Measurements from ENCODE around the gene SNCB.

The SNCB gene

DNA sequence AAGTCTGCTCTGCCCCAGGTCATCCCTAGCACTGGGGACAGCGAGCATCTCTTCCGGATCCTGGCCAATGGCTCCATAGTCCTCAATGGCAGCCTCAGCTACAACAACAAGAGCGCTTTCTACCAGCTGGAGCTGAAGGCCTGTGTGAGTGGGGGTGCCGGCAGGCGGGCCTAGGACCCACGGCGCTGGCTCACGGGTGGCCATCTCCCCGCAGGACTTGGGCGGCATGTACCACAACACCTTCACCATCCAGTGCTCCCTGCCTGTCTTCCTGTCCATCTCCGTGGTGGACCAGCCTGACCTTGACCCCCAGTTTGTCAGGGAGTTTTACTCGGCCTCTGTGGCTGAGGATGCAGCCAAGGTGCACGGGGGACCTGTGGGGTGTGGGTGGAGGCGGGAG is 55.3 kb downstream of the SNCB start:
- Histone ChIP-seq H3K27ac (no peak overlapping the region), H3K27me3 (replicated peaks) (no peaks in the 10 kb centered on the region), H3K36me3 (replicated peaks) (no peaks in the 10 kb centered on the region), H3K4me3 (ENCODE audit: low read depth, low read length) (no peak overlapping the region)
- TF ChIP-seq, protein P1, sequence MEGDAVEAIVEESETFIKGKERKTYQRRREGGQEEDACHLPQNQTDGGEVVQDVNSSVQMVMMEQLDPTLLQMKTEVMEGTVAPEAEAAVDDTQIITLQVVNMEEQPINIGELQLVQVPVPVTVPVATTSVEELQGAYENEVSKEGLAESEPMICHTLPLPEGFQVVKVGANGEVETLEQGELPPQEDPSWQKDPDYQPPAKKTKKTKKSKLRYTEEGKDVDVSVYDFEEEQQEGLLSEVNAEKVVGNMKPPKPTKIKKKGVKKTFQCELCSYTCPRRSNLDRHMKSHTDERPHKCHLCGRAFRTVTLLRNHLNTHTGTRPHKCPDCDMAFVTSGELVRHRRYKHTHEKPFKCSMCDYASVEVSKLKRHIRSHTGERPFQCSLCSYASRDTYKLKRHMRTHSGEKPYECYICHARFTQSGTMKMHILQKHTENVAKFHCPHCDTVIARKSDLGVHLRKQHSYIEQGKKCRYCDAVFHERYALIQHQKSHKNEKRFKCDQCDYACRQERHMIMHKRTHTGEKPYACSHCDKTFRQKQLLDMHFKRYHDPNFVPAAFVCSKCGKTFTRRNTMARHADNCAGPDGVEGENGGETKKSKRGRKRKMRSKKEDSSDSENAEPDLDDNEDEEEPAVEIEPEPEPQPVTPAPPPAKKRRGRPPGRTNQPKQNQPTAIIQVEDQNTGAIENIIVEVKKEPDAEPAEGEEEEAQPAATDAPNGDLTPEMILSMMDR (IDR thresholded peaks at IDR 0.05; ENCODE audit: low read depth, low read length, missing control alignments), result no peak
- in situ Hi-C loops (cut with HindIII; ENCODE audit: low pct_ligation_motif_present, low sequenced_read_pairs), result no loop called here
- DNase-seq, result no peak

DNA sequence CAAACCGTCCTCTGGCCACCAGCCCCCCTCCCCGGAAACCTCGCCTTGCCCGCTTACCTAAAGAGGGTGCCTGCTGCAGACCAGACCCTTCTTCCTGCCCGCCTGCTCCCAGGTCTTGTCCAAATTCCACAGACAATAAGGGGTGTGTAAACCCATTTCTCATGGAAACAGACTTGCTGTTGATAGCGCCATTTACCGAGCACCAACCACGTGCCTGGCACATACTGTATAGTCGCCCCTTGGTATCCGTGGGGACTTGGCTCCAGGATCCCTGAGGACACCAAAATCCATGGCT is 56.1 kb downstream of the SNCB start:
- in situ Hi-C loops (cut with HindIII; ENCODE audit: low pct_ligation_motif_present, low sequenced_read_pairs), result no loop called here
- H3K36me3 ChIP-seq (replicated peaks), result no peaks in the 10 kb centered on the region
- H3K27ac ChIP-seq, result no peak overlapping the region
- TF ChIP-seq, protein P1 (IDR thresholded peaks at IDR 0.05; ENCODE audit: low read depth, low read length, missing control alignments), result no peak
- no peak overlapping the region for H3K4me3 ChIP-seq (ENCODE audit: low read depth, low read length)
- no peaks in the 10 kb centered on the region for H3K27me3 ChIP-seq (replicated peaks)
- DNase-seq, result no peak

- no peak overlapping the region for H3K27ac ChIP-seq
- TF ChIP-seq, protein P1 (IDR thresholded peaks at IDR 0.05; ENCODE audit: low read depth, low read length, missing control alignments), result peak; percentile 89
- no peaks in the 10 kb centered on the region for H3K36me3 ChIP-seq (replicated peaks)
- H3K27me3 ChIP-seq (replicated peaks), result no peaks in the 10 kb centered on the region
- in situ Hi-C loops (cut with HindIII; ENCODE audit: low pct_ligation_motif_present, low sequenced_read_pairs), result no loop called here
- DNase-seq, result peak; percentile 25
- no peak overlapping the region for H3K4me3 ChIP-seq (ENCODE audit: low read depth, low read length)
Observed at GRCh38 chr5:176573564-176574296, 56.6 kb downstream of the SNCB start.
